PC-9 (cell line): ENCODE results near the gene BCL6. TPM values are rescaled to one million over a fixed set of nuclear protein-coding genes. Genes with fewer than 3 reads are reported as not detected.

Experiments used
- BruUV-seq: library from RNA; stranded (reverse); fragments of 400-500 nt; replicated peaks from 2 replicates; lab custom pipeline; 2021; lab: Mats Ljungman, UMichigan
- CTCF ChIA-PET: fragments of 300-600 bp; sonication (Branson Sonifier 250); formaldehyde crosslinking; loops from one replicate; lab custom pipeline; 2022; ENCODE audit warnings: antibody characterized with exemption; lab: Charles Lee
- POLR2A ChIA-PET: fragments of 300-600 bp; sonication (Branson Sonifier 250); formaldehyde crosslinking; loops from one replicate; lab custom pipeline; 2022; ENCODE audit warnings: antibody characterized with exemption; ENCODE audit not compliant: unreplicated experiment; lab: Charles Lee
- DNase-seq, 2 experiments: peaks; one replicate each; pipeline versions ENCODE4 v3.0.0 to v3.0.0-alpha.2; 2015 to 2022; ENCODE audit warnings: mixed read lengths in 1 of 2
- H2AFZ ChIP-seq: fragments of 200-600 bp; sonication (generic); 2 replicates; pipeline ENCODE4 v1.8.1; 2017; ENCODE audit warnings: antibody characterized with exemption
- H3F3A ChIP-seq: fragments of 200-600 bp; sonication (generic); 2 replicates; pipeline ENCODE4 v1.8.1; 2017; ENCODE audit warnings: antibody characterized with exemption, mild to moderate bottlenecking, low read depth; ENCODE audit not compliant: insufficient read depth
- H3K27ac ChIP-seq: fragments of 200-600 bp; sonication (generic); 2 replicates; pipeline ENCODE4 v1.6.1; 2016; ENCODE audit warnings: mixed run types
- H3K27me3 ChIP-seq: fragments of 200-600 bp; sonication (generic); 2 replicates; pipeline ENCODE4 v1.6.1; 2016; ENCODE audit warnings: low read depth, mixed run types; ENCODE audit not compliant: insufficient read depth
- H3K36me3 ChIP-seq: fragments of 200-600 bp; sonication (generic); 2 replicates; pipeline ENCODE4 v1.6.1; 2016; ENCODE audit warnings: low read depth, mixed run types
- H3K4me1 ChIP-seq: fragments of 200-600 bp; sonication (generic); replicated peaks from 2 replicates; pipeline ENCODE4 v1.6.1; 2016; ENCODE audit warnings: mixed run types; ENCODE audit not compliant: insufficient read depth
- H3K4me2 ChIP-seq: fragments of 200-600 bp; sonication (generic); 2 replicates; pipeline ENCODE4 v1.6.1; 2017; ENCODE audit warnings: mixed run types
- H3K4me3 ChIP-seq: fragments of 200-600 bp; sonication (generic); 2 replicates; pipeline ENCODE4 v1.6.1; 2016; ENCODE audit warnings: mixed run types
- H3K79me2 ChIP-seq: fragments of 200-600 bp; sonication (generic); 2 replicates; pipeline ENCODE4 v1.6.1; 2017; ENCODE audit warnings: low read depth, mixed run types
- H3K9me2 ChIP-seq: fragments of 200-600 bp; sonication (generic); 2 replicates; pipeline ENCODE4 v1.8.1; 2017; ENCODE audit warnings: mild to moderate bottlenecking; ENCODE audit not compliant: insufficient read depth
- H3K9me3 ChIP-seq: fragments of 200-600 bp; sonication (generic); 2 replicates; pipeline ENCODE4 v1.8.1; 2016; ENCODE audit warnings: low read depth; ENCODE audit not compliant: insufficient read depth
- H4K20me1 ChIP-seq: fragments of 200-600 bp; sonication (generic); 2 replicates; pipeline ENCODE4 v1.8.1; 2017; ENCODE audit not compliant: insufficient read depth
- CTCF ChIP-seq: fragments of 200-600 bp; sonication (generic); conservative IDR thresholded peaks from 2 replicates; pipeline ENCODE4 v1.6.1; 2017; ENCODE audit warnings: mixed run types, antibody characterized with exemption, mild to moderate bottlenecking, moderate library complexity
- EZH2 ChIP-seq: fragments of 200-600 bp; sonication (generic); IDR thresholded peaks from 2 replicates; pipeline ENCODE4 v1.8.0; 2017; ENCODE audit warnings: antibody characterized with exemption, low read depth
- intact Hi-C: fragments of 100-400 bp; cut with micrococcal nuclease; formaldehyde crosslinking; loops from one replicate; pipeline ENCODE4 v1.10.0; 2022; ENCODE audit not compliant: unreplicated experiment
- total RNA-seq: library from RNA; stranded (reverse); gene quantifications from 2 replicates; pipeline ENCODE4 v1.2.3, GENCODE V29; 2021

Gene BCL6
- total RNA-seq, 1 experiment from 2014 or later, result 42.2 TPM

- H3K9me2 ChIP-seq, result no peaks in the 10 kb centered on the region
Observed at GRCh38 chr3:187694801-187695200, 50.5 kb downstream of the BCL6 start.

GRCh38 chr3:187693431-187693830 is 51.8 kb downstream of the BCL6 start:
- intact Hi-C loops, result no loop called here
- Histone ChIP-seq H2AFZ (no peak overlapping the region), H3K79me2 (no peaks in the 10 kb centered on the region), H3K27me3 (peaks cover 78% of the 10 kb centered on the region), H3K27ac (no peak overlapping the region), H4K20me1 (no peaks in the 10 kb centered on the region), H3K4me2 (no peak overlapping the region), H3K4me1 (no peaks in the 10 kb centered on the region), H3K9me3 (no peaks in the 10 kb centered on the region), H3K9me2 (no peaks in the 10 kb centered on the region), H3K4me3 (no peak overlapping the region), H3F3A (no peaks in the 10 kb centered on the region), H3K36me3 (no peaks in the 10 kb centered on the region)
- ChIA-PET POLR2A (no interaction called here), CTCF (no interaction called here)
- DNase-seq, result no peak
- BruUV-seq, result no TSS peak
- no peak for TF ChIP-seq CTCF
- no peak for TF ChIP-seq EZH2

More at GRCh38 chr3:187694801-187695200, 50.5 kb downstream of the BCL6 start:
- no peak overlapping the region for H3K4me2 ChIP-seq
- H3K9me3 ChIP-seq, result no peaks in the 10 kb centered on the region
- POLR2A ChIA-PET, result interaction anchor here (0.5 kb wide), 1 partner anchor 341 kb away, joined by 8 read pairs; no protein-coding TSS in a partner anchor
- no peak for DNase-seq
- TF ChIP-seq EZH2, result no peak
- no peak for TF ChIP-seq CTCF
- no peaks in the 10 kb centered on the region for H3K36me3 ChIP-seq
- H3K4me3 ChIP-seq, result no peak overlapping the region
- no peaks in the 10 kb centered on the region for H3K79me2 ChIP-seq
- H3F3A ChIP-seq, result no peaks in the 10 kb centered on the region
- H2AFZ ChIP-seq, result no peak overlapping the region
- intact Hi-C loops, result no loop called here
- CTCF ChIA-PET, result no interaction called here
- H3K4me1 ChIP-seq, result no peaks in the 10 kb centered on the region
- no TSS peak for BruUV-seq
- H3K27ac ChIP-seq, result no peak overlapping the region
- no peaks in the 10 kb centered on the region for H4K20me1 ChIP-seq
- peaks cover 81% of the 10 kb centered on the region for H3K27me3 ChIP-seq

- intact Hi-C loops, result no loop called here
- Histone ChIP-seq H3K79me2 (no peaks in the 10 kb centered on the region), H4K20me1 (no peaks in the 10 kb centered on the region), H3K9me2 (no peaks in the 10 kb centered on the region), H3K4me3 (no peak overlapping the region), H3F3A (no peaks in the 10 kb centered on the region), H2AFZ (no peak overlapping the region), H3K4me1 (no peaks in the 10 kb centered on the region), H3K9me3 (peaks cover 16% of the 10 kb centered on the region; the same call in 1 of the 2 replicates), H3K27ac (no peak overlapping the region), H3K36me3 (no peaks in the 10 kb centered on the region), H3K27me3 (peaks cover 55% of the 10 kb centered on the region), H3K4me2 (no peak overlapping the region)
- ChIA-PET POLR2A (no interaction called here), CTCF (no interaction called here)
- DNase-seq, result no peak
- no TSS peak for BruUV-seq
- TF ChIP-seq CTCF (no peak), EZH2 (no peak)
Observed at GRCh38 chr3:187689984-187690383, 55.3 kb downstream of the BCL6 start.
